Lower lobe of right lung (tissue), 2 donors: Measurements from ENCODE around the gene RUNX1. TPM values are rescaled to one million over a fixed set of nuclear protein-coding genes. Genes with fewer than 3 reads are reported as not detected.

Source experiments
- ATAC-seq, 2 donors: fragments of 200-7000 bp; cut with Tn5 transposase; one replicate each; pipeline ENCODE4 v1.9.1; 2020 to 2022; ENCODE audit warnings: mild to moderate bottlenecking in 2 of 2, moderate library complexity in 2 of 2
- DNase-seq: peaks from one replicate; pipeline ENCODE4 v3.0.0-alpha.2; 2020
- H3K27ac ChIP-seq: fragments of 200-600 bp; one replicate; pipeline ENCODE4 v1.8.0; 2022
- H3K27me3 ChIP-seq: fragments of 200-600 bp; one replicate; pipeline ENCODE4 v1.8.0; 2022; ENCODE audit warnings: low read depth
- H3K36me3 ChIP-seq: fragments of 200-600 bp; one replicate; pipeline ENCODE4 v1.8.0; 2022; ENCODE audit warnings: mild to moderate bottlenecking
- H3K4me1 ChIP-seq: fragments of 200-600 bp; one replicate; pipeline ENCODE4 v1.8.0; 2022
- H3K4me3 ChIP-seq: fragments of 200-600 bp; one replicate; pipeline ENCODE4 v1.8.0; 2022; ENCODE audit warnings: mild to moderate bottlenecking
- H3K9me3 ChIP-seq: fragments of 200-600 bp; one replicate; pipeline ENCODE4 v1.8.0; 2022
- intact Hi-C: fragments of 100-400 bp; cut with DNase I; formaldehyde crosslinking; loops from one replicate; pipeline ENCODE4 v1.11.0; 2022
- total RNA-seq: library from RNA; stranded (reverse); fragmentation: NEBNext Ultra II Directional; extraction: Animal tissue kit (Norgen Biotek cat#: 25700); gene quantifications from one replicate; pipeline ENCODE4 v1.2.1, GENCODE V29; 2021
- TF ChIP-seq, protein P1 (sequence below): fragments of 200-600 bp; IDR thresholded peaks from one replicate; pipeline ENCODE4 v1.8.0; 2022; ENCODE audit warnings: antibody characterized with exemption, mild to moderate bottlenecking
- donor health status: DM: no; HTN: yes; CAD: no; lungs with severe emphysema.

Gene RUNX1
- total RNA-seq, 1 donor from 2014 or later, result 110 TPM

DNA sequence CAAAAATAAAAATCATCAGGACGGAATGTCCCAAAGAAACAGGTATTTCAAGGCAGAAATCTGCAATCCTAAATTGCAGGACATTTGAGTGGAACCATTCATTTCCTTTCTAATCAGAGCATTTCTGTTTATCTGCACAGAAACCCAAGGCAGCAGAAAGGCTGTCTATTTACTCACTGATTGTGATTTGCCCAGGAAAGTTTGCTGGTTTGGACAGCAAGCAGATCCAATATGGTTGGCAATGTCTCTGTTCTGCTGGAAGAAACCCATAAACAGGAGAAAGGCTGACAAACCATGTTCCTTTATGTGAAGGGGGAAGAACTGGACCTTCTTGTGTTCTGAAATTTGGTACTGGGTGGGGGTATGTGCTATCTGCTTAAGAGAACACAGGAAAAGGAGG lies 260.2 kb downstream of the RUNX1 start:
- TF ChIP-seq, protein P1, sequence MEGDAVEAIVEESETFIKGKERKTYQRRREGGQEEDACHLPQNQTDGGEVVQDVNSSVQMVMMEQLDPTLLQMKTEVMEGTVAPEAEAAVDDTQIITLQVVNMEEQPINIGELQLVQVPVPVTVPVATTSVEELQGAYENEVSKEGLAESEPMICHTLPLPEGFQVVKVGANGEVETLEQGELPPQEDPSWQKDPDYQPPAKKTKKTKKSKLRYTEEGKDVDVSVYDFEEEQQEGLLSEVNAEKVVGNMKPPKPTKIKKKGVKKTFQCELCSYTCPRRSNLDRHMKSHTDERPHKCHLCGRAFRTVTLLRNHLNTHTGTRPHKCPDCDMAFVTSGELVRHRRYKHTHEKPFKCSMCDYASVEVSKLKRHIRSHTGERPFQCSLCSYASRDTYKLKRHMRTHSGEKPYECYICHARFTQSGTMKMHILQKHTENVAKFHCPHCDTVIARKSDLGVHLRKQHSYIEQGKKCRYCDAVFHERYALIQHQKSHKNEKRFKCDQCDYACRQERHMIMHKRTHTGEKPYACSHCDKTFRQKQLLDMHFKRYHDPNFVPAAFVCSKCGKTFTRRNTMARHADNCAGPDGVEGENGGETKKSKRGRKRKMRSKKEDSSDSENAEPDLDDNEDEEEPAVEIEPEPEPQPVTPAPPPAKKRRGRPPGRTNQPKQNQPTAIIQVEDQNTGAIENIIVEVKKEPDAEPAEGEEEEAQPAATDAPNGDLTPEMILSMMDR, result no peak
- H3K27ac ChIP-seq, result no peak overlapping the region
- no peaks in the 10 kb centered on the region for H3K27me3 ChIP-seq
- no peak for ATAC-seq
- no peak for DNase-seq
- intact Hi-C loops, result no loop called here
- H3K9me3 ChIP-seq, result no peaks in the 10 kb centered on the region
- H3K4me1 ChIP-seq, result no peaks in the 10 kb centered on the region
- H3K36me3 ChIP-seq, result peaks cover 33% of the 10 kb centered on the region
- no peak overlapping the region for H3K4me3 ChIP-seq

DNA sequence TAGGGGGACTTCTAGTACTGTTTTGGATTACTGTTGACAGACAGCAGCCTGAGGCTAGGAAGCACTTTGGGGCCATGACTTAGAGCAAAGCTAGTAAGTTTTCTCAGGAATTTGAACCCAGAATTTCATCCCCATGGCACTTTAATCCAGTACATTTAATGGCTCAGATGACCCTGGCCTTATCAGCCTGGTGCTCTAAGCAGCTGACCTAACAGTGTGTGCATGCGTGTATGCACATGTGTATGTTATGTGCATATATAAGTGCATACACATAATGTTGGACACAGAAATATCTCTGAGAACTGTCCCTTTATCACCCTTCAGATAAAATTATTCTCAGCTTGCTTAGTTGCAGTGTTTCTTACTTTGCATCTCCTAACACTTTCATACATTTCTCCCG lies 265.3 kb downstream of the RUNX1 start:
- no peaks in the 10 kb centered on the region for H3K4me1 ChIP-seq
- no peaks in the 10 kb centered on the region for H3K27me3 ChIP-seq
- TF ChIP-seq, protein P1, result no peak
- no peak overlapping the region for H3K4me3 ChIP-seq
- no peak overlapping the region for H3K27ac ChIP-seq
- H3K9me3 ChIP-seq, result no peaks in the 10 kb centered on the region
- ATAC-seq (no peak), DNase-seq (no peak)
- intact Hi-C loops, result no loop called here
- no peaks in the 10 kb centered on the region for H3K36me3 ChIP-seq

DNA sequence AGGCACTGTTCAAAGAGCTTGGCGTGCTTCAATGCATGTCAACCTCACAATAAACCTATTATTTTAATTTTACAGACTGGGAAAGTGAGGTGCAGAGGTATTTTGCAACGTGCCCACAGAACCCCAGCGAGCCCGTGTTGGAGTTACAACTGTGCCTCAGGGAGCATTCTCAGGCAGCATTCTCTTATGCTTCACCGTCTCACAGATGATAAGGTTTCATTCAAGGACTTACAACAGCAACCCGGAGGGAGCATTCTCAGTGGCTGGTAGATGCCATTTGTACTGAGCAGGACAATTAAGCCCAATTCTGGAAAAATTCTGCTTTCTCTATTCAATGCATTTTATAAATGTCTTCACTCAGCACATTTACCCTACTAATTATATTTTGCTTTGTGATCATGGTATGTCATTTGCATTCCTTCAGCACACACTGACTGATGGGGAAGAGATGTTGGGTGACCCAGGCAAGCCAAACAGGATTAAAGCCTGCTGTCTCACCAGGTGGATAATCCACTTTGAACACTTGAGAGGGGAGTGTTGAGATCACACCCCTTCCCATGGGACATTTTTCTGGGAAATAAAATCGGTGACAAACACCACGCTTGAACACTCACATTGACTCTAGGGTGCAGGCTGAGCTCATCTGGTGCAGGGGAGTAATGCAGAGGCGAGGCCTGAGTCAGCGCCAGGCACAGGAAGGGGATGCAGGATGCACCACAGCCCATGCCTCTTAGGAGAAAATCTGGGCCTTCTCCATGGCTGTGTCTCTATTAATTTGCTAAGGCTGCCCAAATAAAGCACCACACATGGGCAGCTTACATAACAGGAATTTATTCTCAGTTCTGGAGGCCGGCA lies 266.4 kb downstream of the RUNX1 start:
- Histone ChIP-seq H3K4me1 (no peaks in the 10 kb centered on the region), H3K9me3 (no peaks in the 10 kb centered on the region), H3K27ac (no peak overlapping the region), H3K36me3 (no peaks in the 10 kb centered on the region), H3K4me3 (no peak overlapping the region), H3K27me3 (no peaks in the 10 kb centered on the region)
- DNase-seq, result no peak
- TF ChIP-seq, protein P1, result no peak
- intact Hi-C loops, result no loop called here
- ATAC-seq, result no peak

DNA sequence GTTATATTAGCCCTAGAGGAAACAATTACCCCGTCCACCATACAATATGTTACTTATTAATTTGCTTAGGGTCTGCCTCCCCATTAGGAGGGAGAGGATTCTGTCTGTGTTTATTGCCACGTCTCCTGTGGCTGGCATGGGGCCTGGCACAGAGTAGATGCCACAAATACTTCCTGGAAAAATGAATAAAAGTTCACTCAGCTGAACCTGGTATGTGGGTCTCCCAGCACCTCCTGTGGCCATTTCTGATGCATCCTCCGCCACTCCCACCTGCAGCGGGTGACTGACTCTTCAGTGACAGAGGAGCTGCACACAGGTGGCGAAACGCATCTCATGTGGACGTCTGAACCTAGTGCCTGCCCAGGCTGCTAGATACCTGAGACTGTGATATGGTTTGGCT lies 267.6 kb downstream of the RUNX1 start:
- Histone ChIP-seq H3K4me1 (no peaks in the 10 kb centered on the region), H3K27ac (no peak overlapping the region), H3K27me3 (no peaks in the 10 kb centered on the region), H3K4me3 (no peak overlapping the region), H3K9me3 (no peaks in the 10 kb centered on the region), H3K36me3 (no peaks in the 10 kb centered on the region)
- TF ChIP-seq, protein P1, result no peak
- ATAC-seq, result no peak
- no peak for DNase-seq
- intact Hi-C loops, result no loop called here

DNA sequence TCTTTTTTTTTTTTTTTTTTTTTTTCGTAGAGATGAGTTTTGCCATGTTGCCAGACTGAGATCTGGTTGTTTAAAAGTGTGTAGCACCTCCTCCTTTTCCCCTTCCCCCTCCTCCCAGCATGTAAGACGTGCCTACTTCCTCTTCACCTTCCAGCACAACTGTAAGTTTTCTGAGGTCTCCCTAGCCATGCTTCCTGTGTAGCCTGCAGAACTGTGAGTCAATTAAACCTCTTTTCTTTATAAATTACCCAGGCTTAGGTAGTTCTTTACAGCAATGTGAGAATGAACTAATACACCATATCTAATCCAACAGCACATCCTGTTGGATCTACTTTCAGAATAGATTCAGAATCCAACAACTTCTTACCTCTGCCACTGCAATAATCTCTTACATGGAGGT lies 269.2 kb downstream of the RUNX1 start:
- Histone ChIP-seq H3K9me3 (no peaks in the 10 kb centered on the region), H3K4me1 (no peaks in the 10 kb centered on the region), H3K27me3 (no peaks in the 10 kb centered on the region), H3K27ac (no peak overlapping the region), H3K36me3 (no peaks in the 10 kb centered on the region), H3K4me3 (no peak overlapping the region)
- ATAC-seq (no peak), DNase-seq (no peak)
- TF ChIP-seq, protein P1, result no peak
- intact Hi-C loops, result no loop called here
